ENCODE measurements around the gene ZBTB46. TPM values are rescaled to one million over a fixed set of nuclear protein-coding genes. Genes with fewer than 3 reads are reported as not detected.

ZBTB46 gene
- total RNA-seq, 3 donors from 2014 or later, result 8.2 to 18.7 (median 10.7) TPM

DNA sequence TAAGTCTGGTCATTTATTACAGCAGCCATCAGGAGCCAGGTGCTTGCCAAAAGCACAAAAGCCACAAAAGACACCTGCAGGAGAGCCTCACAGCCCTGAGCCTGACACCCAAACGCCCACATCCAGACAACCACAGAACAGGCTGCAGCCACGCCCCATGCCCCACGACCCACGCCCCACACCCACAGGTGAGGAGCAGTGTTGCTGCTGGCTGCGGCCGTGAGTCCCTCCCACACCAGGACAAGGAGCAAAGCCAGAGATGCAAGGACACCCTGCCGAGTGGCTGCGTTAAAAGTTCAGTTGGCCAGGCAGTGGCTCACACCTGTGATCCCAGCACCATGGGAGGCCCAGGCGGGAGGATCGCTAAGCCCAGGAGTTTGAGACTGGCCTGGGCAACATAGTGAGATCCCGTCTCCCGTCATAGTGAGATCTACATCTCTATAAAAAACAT lies 48.5 kb downstream of the ZBTB46 start:
- no peaks in the 10 kb centered on the region for H3K27me3 ChIP-seq
- no peak for DNase-seq (ENCODE audit: low spot score in 2 of 2)
- intact Hi-C loops (cut with DNase I; ENCODE audit: low total_unique reads), result no loop called here
- H3K27ac ChIP-seq, result no peak overlapping the region
- no peaks in the 10 kb centered on the region for H3K9me3 ChIP-seq
- TF ChIP-seq, protein P1, sequence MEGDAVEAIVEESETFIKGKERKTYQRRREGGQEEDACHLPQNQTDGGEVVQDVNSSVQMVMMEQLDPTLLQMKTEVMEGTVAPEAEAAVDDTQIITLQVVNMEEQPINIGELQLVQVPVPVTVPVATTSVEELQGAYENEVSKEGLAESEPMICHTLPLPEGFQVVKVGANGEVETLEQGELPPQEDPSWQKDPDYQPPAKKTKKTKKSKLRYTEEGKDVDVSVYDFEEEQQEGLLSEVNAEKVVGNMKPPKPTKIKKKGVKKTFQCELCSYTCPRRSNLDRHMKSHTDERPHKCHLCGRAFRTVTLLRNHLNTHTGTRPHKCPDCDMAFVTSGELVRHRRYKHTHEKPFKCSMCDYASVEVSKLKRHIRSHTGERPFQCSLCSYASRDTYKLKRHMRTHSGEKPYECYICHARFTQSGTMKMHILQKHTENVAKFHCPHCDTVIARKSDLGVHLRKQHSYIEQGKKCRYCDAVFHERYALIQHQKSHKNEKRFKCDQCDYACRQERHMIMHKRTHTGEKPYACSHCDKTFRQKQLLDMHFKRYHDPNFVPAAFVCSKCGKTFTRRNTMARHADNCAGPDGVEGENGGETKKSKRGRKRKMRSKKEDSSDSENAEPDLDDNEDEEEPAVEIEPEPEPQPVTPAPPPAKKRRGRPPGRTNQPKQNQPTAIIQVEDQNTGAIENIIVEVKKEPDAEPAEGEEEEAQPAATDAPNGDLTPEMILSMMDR (IDR thresholded peaks at IDR 0.05), result no peak
- no peak for TF ChIP-seq POLR2AphosphoS5 (IDR thresholded peaks at IDR 0.05)
- TF ChIP-seq POLR2A (IDR thresholded peaks at IDR 0.05), result no peak
- H3K4me3 ChIP-seq, result no peak overlapping the region
- H3K36me3 ChIP-seq, result no peaks in the 10 kb centered on the region
- no peaks in the 10 kb centered on the region for H3K4me1 ChIP-seq

DNA sequence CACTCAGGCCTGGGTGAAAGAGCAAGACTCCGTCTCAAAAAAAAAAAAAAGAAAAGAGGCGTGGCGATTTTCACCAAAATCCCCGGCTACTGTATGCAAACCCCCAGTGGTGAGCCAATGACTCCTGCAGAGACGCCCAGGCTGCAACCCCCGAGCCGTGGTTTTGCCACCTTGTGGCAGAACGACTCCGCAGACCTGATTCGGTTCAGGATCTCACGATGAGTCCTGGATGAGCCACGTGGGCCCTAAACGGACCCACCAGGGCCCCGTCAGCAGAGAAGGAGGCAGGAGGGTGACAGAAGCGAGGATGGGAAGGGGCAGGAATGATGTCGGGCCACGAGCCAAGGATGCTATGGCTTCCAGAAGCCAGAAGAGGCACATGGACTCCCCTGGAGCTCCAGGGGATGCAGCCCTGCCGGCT lies 49.0 kb downstream of the ZBTB46 start:
- TF ChIP-seq POLR2AphosphoS5 (IDR thresholded peaks at IDR 0.05) (no peak), POLR2A (IDR thresholded peaks at IDR 0.05) (no peak)
- TF ChIP-seq, protein P1 (IDR thresholded peaks at IDR 0.05), result no peak
- Histone ChIP-seq H3K27me3 (no peaks in the 10 kb centered on the region), H3K27ac (no peak overlapping the region), H3K36me3 (no peaks in the 10 kb centered on the region), H3K9me3 (no peaks in the 10 kb centered on the region), H3K4me3 (no peak overlapping the region), H3K4me1 (no peaks in the 10 kb centered on the region)
- DNase-seq (ENCODE audit: low spot score in 2 of 2), result no peak
- intact Hi-C loops (cut with DNase I; ENCODE audit: low total_unique reads), result no loop called here

DNA sequence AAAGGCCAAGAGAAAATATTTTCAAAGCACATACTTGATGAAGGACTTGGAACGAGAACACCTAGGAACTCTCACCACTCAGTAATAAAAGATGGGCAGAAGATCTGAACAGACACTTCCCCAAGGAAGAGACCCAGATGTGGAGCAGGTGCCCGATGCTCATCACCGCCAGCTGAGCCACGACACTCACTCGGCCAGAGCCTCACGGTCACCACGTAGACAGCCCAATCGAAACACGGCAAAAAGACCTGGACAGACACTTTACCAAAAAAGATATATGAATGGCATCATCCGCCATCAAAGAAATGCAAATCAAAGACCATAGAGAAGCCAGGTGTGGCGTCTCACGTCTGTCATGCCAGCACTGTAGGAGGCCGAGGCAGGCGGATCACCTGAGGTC lies 49.9 kb downstream of the ZBTB46 start:
- Histone ChIP-seq H3K27ac (no peak overlapping the region), H3K36me3 (no peaks in the 10 kb centered on the region), H3K9me3 (no peaks in the 10 kb centered on the region), H3K4me1 (no peaks in the 10 kb centered on the region), H3K4me3 (no peak overlapping the region), H3K27me3 (no peaks in the 10 kb centered on the region)
- intact Hi-C loops (cut with DNase I; ENCODE audit: low total_unique reads), result no loop called here
- DNase-seq (ENCODE audit: low spot score in 2 of 2), result no peak
- TF ChIP-seq POLR2A (IDR thresholded peaks at IDR 0.05), result no peak
- TF ChIP-seq, protein P1 (IDR thresholded peaks at IDR 0.05), result no peak
- TF ChIP-seq POLR2AphosphoS5 (IDR thresholded peaks at IDR 0.05), result no peak

DNA sequence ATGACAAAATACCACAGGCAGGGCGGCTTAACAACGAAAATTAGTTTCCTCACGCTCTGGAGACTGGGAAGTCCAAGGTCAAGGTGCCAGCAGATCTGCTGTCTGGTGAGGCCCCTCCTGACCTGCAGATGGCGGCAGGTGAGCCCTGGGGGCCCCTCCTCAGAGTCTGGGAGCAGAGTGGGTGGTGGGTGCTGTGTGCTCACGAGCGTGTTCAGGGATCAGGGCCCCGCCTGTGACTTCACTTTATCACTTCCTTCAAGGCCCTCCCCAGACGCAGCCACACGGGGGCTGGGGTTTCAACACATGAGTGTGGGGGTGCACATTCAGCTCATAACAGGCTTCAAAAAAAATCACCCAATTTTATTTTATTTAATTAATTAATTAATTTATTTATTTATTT lies 52.2 kb downstream of the ZBTB46 start:
- intact Hi-C loops (cut with DNase I; ENCODE audit: low total_unique reads), result no loop called here
- Histone ChIP-seq H3K4me1 (no peaks in the 10 kb centered on the region), H3K9me3 (no peaks in the 10 kb centered on the region), H3K36me3 (no peaks in the 10 kb centered on the region), H3K27ac (no peak overlapping the region), H3K27me3 (no peaks in the 10 kb centered on the region), H3K4me3 (no peak overlapping the region)
- TF ChIP-seq, protein P1 (IDR thresholded peaks at IDR 0.05), result no peak
- TF ChIP-seq POLR2A (IDR thresholded peaks at IDR 0.05), result no peak
- TF ChIP-seq POLR2AphosphoS5 (IDR thresholded peaks at IDR 0.05), result no peak
- DNase-seq (ENCODE audit: low spot score in 2 of 2), result no peak

DNA sequence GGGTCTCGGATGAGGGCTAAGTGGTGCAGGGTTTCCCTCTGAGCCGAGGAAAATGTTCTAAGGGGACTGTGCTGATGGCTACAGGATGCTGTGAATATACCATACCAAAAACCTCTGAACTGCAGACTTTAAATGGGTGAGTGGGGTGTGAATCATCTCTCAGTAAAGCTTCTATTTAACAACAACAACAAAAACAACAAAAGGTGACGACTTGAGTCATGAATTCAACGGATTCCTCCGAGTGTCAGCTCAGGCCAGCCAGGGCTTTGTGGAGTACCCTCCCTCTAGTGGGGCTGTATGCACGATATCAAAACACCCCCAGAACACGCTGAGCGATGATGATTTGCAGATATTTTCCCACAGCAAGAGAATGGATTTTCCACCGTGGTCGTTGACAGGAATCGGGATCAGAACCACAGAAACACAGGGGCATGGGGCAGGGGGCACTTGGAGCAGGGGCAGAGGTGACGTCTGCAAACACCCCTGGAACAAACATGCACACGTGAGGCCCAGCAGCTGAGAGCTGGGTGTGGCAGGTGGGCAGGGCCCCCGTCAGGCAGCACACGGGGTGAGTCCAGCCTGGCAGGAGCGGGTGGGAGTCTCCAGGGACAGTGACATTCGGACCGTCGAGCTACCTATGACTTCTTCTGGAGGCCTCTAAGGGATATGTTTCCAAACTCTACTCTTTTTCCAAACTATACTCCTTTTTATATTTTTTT lies 52.9 kb downstream of the ZBTB46 start:
- no peaks in the 10 kb centered on the region for H3K4me1 ChIP-seq
- TF ChIP-seq, protein P1 (IDR thresholded peaks at IDR 0.05), result no peak
- TF ChIP-seq POLR2A (IDR thresholded peaks at IDR 0.05), result no peak
- TF ChIP-seq POLR2AphosphoS5 (IDR thresholded peaks at IDR 0.05), result no peak
- no peaks in the 10 kb centered on the region for H3K27me3 ChIP-seq
- intact Hi-C loops (cut with DNase I; ENCODE audit: low total_unique reads), result no loop called here
- no peak overlapping the region for H3K27ac ChIP-seq
- H3K4me3 ChIP-seq, result no peak overlapping the region
- H3K36me3 ChIP-seq, result no peaks in the 10 kb centered on the region
- no peaks in the 10 kb centered on the region for H3K9me3 ChIP-seq
- no peak for DNase-seq (ENCODE audit: low spot score in 2 of 2)
